Left ventricle myocardium superior (tissue), 1 donor: ENCODE measurements around the gene GPR137. TPM values are rescaled to one million over a fixed set of nuclear protein-coding genes. Genes with fewer than 3 reads are reported as not detected.
"Not testable (repeated sequence)": the region's sequence is repeated elsewhere in the genome, so short reads cannot be mapped to it uniquely, and the experiment has no call there.

Source experiments
- ATAC-seq: fragments of 200-7000 bp; cut with Tn5 transposase; one replicate; pipeline ENCODE4 v1.9.1; 2020; ENCODE audit warnings: mild to moderate bottlenecking, moderate library complexity
- DNase-seq: peaks from one replicate; pipeline ENCODE4 v3.0.0-alpha.2; 2020
- intact Hi-C: fragments of 100-400 bp; cut with micrococcal nuclease; formaldehyde crosslinking; loops from one replicate; pipeline ENCODE4 v1.11.0; 2022
- total RNA-seq: library from RNA; stranded (reverse); fragmentation: NEBNext Ultra II Directional; extraction: Animal tissue kit (Norgen Biotek cat#: 25700); gene quantifications from one replicate; pipeline ENCODE4 v1.2.1, GENCODE V29; 2021
- donor health status: DM: no; HTN: yes; CAD: no; lungs with severe emphysema.

GPR137 gene
- total RNA-seq, 1 donor from 2014 or later: 33.6 TPM

DNA sequence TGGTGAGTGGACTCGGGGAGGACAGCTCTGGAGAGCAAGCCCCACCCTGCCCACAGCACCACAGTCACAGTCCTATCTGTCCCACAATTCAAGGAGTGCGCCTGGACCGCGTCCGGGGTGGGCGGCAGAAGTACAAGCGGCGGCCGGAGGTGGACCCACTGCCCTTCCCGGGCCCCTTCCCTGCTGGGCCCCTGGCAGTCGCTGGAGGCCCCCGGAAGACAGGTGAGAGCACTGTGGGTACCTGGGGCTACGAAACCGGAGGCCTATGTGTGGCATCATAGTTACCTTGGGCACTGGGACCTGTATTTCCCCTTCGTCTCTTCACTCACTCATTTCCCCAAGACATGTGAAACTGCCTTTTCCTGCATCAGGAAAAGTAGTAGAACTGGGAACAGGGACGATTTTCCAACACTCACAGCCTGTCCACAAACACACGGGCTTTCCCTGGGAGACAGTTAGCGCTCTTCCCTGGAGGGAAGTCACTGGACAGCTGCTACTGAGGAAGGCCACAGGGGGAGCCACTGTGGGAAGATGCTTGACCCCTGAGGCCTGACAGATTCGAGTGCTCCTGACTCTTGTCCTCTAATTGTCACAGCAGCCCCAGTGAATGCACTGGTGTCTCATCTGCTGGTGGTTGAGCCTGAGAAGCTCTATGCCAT is 28.6 kb downstream of the GPR137 start:
- ATAC-seq (no peak), DNase-seq (no peak)
- intact Hi-C loops: no loop called here

DNA sequence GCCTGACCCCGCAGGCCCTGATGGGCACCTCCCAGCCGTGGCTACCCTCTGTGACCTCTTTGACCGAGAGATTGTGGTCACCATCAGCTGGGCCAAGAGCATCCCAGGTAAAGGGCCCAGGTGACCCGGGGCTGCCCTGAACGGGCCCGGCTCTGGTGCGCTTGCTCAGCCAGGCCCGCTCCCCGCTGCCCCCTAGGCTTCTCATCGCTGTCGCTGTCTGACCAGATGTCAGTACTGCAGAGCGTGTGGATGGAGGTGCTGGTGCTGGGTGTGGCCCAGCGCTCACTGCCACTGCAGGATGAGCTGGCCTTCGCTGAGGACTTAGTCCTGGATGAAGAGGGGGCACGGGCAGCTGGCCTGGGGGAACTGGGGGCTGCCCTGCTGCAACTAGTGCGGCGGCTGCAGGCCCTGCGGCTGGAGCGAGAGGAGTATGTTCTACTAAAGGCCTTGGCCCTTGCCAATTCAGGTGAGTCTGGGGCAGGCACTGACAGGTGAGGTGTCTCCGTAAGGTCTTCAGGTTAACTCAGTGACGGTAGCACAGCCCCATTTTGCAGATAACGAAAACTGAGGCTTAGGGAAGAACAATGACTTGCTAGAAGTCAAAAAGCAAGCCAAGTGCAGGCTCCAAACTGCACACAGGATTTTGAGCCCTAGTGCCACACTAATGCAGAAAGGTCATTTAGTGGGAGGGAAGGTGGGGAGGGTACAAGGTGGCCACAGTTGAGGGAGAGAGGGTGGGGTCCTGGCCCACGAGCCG is 29.3 kb downstream of the GPR137 start:
- intact Hi-C loops: no loop called here
- DNase-seq (no peak), ATAC-seq (no peak)

- DNase-seq: peak; percentile 30
- intact Hi-C loops, ATAC-seq: not testable (repeated sequence)
Observed at GRCh38 chr11:64315667-64316526, 30.2 kb downstream of the GPR137 start.

DNA sequence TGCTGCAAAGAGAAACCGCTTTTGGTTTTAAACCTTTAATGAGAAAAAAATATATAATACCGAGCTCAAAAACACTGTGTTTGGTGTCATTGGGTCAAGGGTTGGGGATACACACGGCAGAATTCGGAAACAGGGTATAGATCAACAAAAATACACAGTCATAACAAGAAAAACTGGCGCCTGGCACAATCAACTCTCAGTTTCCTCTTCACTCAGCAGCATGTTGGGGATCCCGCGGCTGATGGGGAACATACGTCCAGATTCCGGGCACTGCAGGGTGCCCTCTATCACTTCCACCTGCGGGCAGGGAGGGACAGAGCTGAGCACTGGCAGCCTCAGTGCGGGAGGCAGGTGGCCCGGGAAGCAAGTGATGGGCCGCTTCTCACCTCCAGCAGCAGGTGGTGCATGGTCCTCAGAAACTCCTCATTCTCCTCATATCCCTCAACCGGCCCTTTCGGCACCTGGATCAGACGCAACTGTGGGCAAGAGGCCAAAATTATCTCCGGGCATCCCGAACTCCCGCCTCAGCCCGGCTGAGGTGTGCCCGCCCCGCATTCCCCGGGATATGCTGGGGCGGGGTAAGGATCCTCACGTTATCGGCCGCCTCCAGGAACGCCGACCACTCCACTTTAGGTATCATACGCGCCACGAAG is 31.1 kb downstream of the GPR137 start:
- DNase-seq (no peak), ATAC-seq (no peak)
- intact Hi-C loops: no loop called here

DNA sequence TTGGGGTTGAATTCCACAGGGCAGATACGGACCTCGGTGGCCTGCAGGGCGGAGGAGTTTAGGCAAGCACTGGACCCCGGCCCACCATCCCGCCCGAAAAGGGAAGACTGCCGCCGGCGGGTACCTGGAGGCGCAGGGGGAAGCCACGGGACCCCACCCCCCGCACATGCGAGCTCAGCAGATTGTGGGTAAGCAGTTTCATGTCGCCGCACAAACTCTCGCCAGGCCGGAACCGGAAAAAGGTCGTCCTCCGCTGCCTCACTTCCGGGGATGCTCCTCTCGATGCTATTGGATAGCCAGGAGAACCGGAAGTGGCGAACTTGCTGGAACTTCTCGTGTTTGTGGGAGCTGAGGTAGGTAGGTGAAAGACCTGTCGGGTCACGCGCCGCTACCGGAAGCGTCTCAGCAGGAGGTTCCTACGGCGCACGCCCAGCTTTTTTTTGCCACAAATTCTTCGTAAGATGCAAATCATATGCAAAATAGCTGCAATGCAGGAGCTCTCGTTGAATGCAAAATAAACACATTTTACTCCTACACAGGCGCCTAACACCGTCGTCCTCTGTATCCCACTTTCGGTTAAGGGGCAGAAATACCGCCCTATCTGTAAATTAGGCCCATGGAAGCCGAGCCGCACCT is 31.8 kb downstream of the GPR137 start, which contains the start of gene TRMT112:
Gene TRMT112, minus strand, starts transcription at position 235 of the 636 bp plus-strand sequence. Its CDS starts 33 bp downstream, at position 202.
- ATAC-seq (peak; percentile 81), DNase-seq (peak; percentile 94)
- intact Hi-C loops: no loop called here

GRCh38 chr11:64317961-64318765 is 32.5 kb downstream of the GPR137 start, which contains the start of gene PRDX5:
Gene PRDX5 (plus strand): TSS chr11:64318121. CDS start chr11:64318216, 95 bp downstream.
- ATAC-seq: peak; percentile 90
- intact Hi-C loops: no loop called here

GRCh38 chr11:64318766-64319761 is 33.4 kb downstream of the GPR137 start:
- intact Hi-C loops: no loop called here
- DNase-seq: peak; percentile 44
- ATAC-seq: no peak

More at GRCh38 chr11:64317961-64318765, 32.5 kb downstream of the GPR137 start, which contains the start of gene PRDX5:
- peak; percentile 98 for DNase-seq

DNA sequence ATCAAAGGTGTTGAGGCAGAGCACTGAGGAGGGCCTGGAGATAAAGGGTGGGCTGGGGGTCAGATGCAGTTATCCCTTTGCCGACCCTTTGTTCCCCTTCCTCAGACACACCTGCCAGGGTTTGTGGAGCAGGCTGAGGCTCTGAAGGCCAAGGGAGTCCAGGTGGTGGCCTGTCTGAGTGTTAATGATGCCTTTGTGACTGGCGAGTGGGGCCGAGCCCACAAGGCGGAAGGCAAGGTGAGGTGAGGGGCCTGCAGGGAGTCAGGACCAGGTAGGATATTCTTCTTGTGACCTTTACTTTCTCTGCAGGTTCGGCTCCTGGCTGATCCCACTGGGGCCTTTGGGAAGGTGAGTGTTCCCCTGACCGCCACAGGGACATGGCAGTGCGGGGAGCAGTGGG is 34.9 kb downstream of the GPR137 start:
- no peak for DNase-seq
- intact Hi-C loops: no loop called here

GRCh38 chr11:64321026-64321425 is 35.4 kb downstream of the GPR137 start:
- DNase-seq (no peak), ATAC-seq (no peak)
- intact Hi-C loops: no loop called here

More for the DNA sequence above, 34.9 kb downstream of the GPR137 start:
- ATAC-seq: no peak

DNA sequence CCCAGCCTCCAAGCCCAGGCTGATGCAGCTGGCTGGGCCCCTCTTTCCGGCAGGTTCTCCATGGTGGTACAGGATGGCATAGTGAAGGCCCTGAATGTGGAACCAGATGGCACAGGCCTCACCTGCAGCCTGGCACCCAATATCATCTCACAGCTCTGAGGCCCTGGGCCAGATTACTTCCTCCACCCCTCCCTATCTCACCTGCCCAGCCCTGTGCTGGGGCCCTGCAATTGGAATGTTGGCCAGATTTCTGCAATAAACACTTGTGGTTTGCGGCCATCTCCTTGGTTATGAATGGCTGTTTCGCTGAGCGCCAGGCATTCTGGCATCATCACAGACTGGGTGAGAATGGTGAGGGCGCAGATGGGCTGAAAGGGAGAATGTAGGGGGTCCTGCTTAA is 35.9 kb downstream of the GPR137 start:
- intact Hi-C loops: no loop called here
- DNase-seq (no peak), ATAC-seq (no peak)

DNA sequence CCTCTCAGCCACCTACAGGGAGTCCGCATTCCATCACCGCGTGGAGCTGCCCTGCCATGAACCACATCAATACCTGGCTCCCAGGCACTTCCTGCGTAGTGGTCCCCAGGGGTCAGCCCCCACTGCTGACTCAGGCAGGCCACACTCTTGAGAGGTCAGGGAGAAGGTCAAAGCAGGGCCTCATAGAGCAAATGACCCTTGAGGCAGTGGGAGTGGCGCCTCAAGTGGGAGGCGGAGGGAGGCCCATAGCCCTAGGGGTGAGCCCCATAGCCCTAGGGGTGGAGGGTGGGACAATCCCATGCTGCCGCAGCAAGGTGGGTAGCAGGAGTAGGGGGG is 37.2 kb downstream of the GPR137 start:
- intact Hi-C loops: no loop called here
- no peak for ATAC-seq
- no peak for DNase-seq

DNA sequence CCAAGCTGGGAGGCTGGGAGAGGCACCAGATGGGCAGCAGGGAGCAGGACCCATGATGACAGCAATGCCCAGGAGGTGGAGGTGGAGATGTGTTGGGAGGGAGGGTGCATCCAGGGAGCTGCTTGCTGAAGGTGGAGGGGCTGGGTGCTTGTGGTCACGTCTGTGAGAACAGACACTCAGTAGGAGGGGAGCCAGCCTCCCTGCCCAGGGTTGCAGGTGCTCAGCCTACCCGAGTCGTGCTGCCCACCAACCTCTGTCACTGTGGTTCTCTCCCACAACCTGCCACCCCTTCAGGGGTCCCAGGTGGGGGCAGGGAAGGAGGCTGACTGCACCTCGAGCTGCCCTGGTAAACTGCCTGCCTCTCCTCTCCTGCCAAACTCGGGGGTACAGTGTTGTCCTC is 37.7 kb downstream of the GPR137 start:
- intact Hi-C loops: no loop called here
- ATAC-seq: no peak
- no peak for DNase-seq

DNA sequence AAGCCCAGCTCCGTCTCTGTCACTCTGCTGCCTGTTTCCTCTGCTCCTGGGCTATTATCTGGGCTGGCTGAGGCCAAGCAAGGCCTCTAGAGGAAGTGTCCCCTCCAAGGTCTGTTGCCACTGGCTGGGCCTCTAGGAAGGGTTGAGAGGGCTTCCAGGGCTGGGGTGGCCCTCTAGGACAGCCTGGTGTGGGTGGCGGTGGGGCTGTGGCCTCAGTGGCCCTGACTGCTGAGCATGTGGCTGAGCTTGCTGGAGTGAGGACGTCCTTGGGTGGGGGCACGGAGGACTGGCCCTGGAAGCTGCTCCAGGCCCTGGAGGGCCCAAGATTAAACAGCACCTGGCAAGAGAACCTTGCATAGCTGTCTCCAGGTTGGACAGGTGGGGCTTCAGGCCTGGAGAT is 38.3 kb downstream of the GPR137 start:
- intact Hi-C loops, DNase-seq: not testable (repeated sequence)

GRCh38 chr11:64324692-64325469 is 39.2 kb downstream of the GPR137 start:
- intact Hi-C loops: no loop called here
- ATAC-seq (no peak), DNase-seq (no peak)

More for the DNA sequence above, 38.3 kb downstream of the GPR137 start:
- ATAC-seq: not testable (repeated sequence)

DNA sequence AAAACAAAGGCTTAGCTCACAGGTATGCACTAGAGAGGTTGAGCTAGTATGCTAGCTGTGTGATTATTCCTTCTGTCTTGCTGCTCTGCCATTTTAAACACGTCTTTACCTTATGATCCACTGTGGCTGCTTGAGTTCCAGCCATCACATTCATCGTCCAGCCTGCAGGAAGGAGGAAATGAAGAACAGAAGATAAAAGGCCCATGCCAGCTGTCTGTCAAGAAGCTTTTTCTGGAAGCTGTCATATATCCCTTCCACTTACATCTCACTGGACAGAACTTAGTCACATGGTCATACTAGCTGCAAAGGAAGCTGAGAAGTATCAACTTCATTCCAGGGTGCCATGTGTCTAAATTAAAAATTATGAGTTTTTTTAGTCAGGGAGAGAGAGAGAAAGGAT is 41.7 kb downstream of the GPR137 start:
- intact Hi-C loops: no loop called here
- ATAC-seq: no peak
- DNase-seq: no peak

- intact Hi-C loops: no loop called here
- ATAC-seq: no peak
Observed at GRCh38 chr11:64327993-64328392, 42.3 kb downstream of the GPR137 start.

More at GRCh38 chr11:64327993-64328392, 42.3 kb downstream of the GPR137 start:
- no peak for DNase-seq
